Body of pancreas (tissue), 4 donors: Measurements from ENCODE around the gene ARF6. TPM values are rescaled to one million over a fixed set of nuclear protein-coding genes. Genes with fewer than 3 reads are reported as not detected.

Source experiments
- ATAC-seq: fragments of 150-250 bp; one replicate; pipeline ENCODE4 v1.9.1; 2016
- DNase-seq, 4 donors: peaks; one replicate each; pipeline ENCODE4 v3.0.0-alpha.2; 2019
- H3K27ac ChIP-seq, 4 donors: fragments of 200-600 bp; sonication (generic); 1 replicate in 3 of 4; 2 replicates in 1 of 4; pipeline versions ENCODE4 v1.5.1 to v1.6.1; 2016 to 2019; ENCODE audit warnings: mild to moderate bottlenecking in 1 of 4, mixed read lengths in 1 of 4, moderate library complexity in 1 of 4
- H3K27me3 ChIP-seq, 2 donors: fragments of 200-600 bp; sonication (generic); one replicate each; pipeline ENCODE4 v1.6.0; 2016; ENCODE audit warnings: mild to moderate bottlenecking in 1 of 2
- H3K36me3 ChIP-seq, 2 donors: fragments of 200-600 bp; sonication (generic); replicated peaks in 1 of 2; 2 replicates each; pipeline ENCODE4 v1.5.1; 2016; ENCODE audit warnings: low read depth in 2 of 2; ENCODE audit not compliant: insufficient read depth in 1 of 2
- H3K4me1 ChIP-seq: fragments of 200-600 bp; sonication (generic); one replicate; pipeline ENCODE4 v1.6.0; 2016
- H3K4me3 ChIP-seq, 2 donors: fragments of 200-600 bp; sonication (generic); 1 replicate in 1 of 2; 2 replicates in 1 of 2; pipeline ENCODE4 v1.5.1; 2016 to 2019
- H3K9me3 ChIP-seq, 3 donors: fragments of 200-600 bp; sonication (generic); 1 replicate in 2 of 3; 2 replicates in 1 of 3; pipeline ENCODE4 v1.5.1; 2016
- CTCF ChIP-seq, 7 experiments: fragments of 450-650 bp in 4 of 7; fragments of 200-600 bp in 3 of 7; sonication (generic) in 3 of 7; IDR thresholded peaks; one replicate each; pipeline ENCODE4 v1.5.1; 2016 to 2019; ENCODE audit warnings: antibody characterized with exemption in 7 of 7
- POLR2A ChIP-seq, 3 donors: fragments of 450-650 bp; IDR thresholded peaks; one replicate each; pipeline ENCODE4 v1.6.1; 2016; ENCODE audit warnings: antibody characterized with exemption in 3 of 3, mild to moderate bottlenecking in 2 of 3
- WGBS, 2 donors: methylation state at CpG; one replicate each; pipeline ENCODE4 v1.1.5; 2017; 5-methylcytosine and 5-hydroxymethylcytosine counted together
- intact Hi-C: fragments of 100-400 bp; cut with DNase I; formaldehyde crosslinking; loops from one replicate; pipeline ENCODE4 v1.15.1; 2023
- total RNA-seq, 2 donors: library from RNA; depleted of rRNA; stranded (reverse); fragments of >200 nt; gene quantifications; one replicate each; pipeline ENCODE4 v1.1.0, GENCODE V29; 2016

ARF6 gene
- total RNA-seq, 2 donors from 2014 or later = 18.5 to 27.8 TPM

GRCh38 chr14:49909016-49909415 is 16.1 kb downstream of the ARF6 start:
- WGBS, 2 donors = 74 to 82% methylated on average over 4 of the region's 4 CpGs

GRCh38 chr14:49915085-49915484 is 22.2 kb downstream of the ARF6 start:
- intact Hi-C loops = no loop called here
- DNase-seq (no peak), ATAC-seq (no peak)
- Histone ChIP-seq H3K27ac (no peak overlapping the region), H3K4me1 (no peaks in the 10 kb centered on the region), H3K36me3 (no peaks in the 10 kb centered on the region), H3K27me3 (no peaks in the 10 kb centered on the region), H3K9me3 (no peaks in the 10 kb centered on the region), H3K4me3 (no peak overlapping the region)
- no peak for TF ChIP-seq CTCF (IDR thresholded peaks at IDR 0.05)
- no peak for TF ChIP-seq POLR2A (IDR thresholded peaks at IDR 0.05)

More at GRCh38 chr14:49909016-49909415, 16.1 kb downstream of the ARF6 start:
- no peaks in the 10 kb centered on the region for H3K36me3 ChIP-seq
- no peak for ATAC-seq
- no peak for DNase-seq
- intact Hi-C loops = no loop called here
- H3K4me1 ChIP-seq = no peaks in the 10 kb centered on the region
- no peak overlapping the region for H3K27ac ChIP-seq
- no peaks in the 10 kb centered on the region for H3K9me3 ChIP-seq
- no peaks in the 10 kb centered on the region for H3K27me3 ChIP-seq
- H3K4me3 ChIP-seq = no peak overlapping the region
- TF ChIP-seq CTCF (IDR thresholded peaks at IDR 0.05) = no peak
- TF ChIP-seq POLR2A (IDR thresholded peaks at IDR 0.05) = no peak

GRCh38 chr14:49918706-49919105 is 25.8 kb downstream of the ARF6 start:
- Histone ChIP-seq H3K27ac (no peak overlapping the region), H3K4me1 (no peaks in the 10 kb centered on the region), H3K36me3 (no peaks in the 10 kb centered on the region), H3K9me3 (no peaks in the 10 kb centered on the region), H3K27me3 (no peaks in the 10 kb centered on the region), H3K4me3 (no peak overlapping the region)
- TF ChIP-seq POLR2A (IDR thresholded peaks at IDR 0.05) (no peak), CTCF (IDR thresholded peaks at IDR 0.05) (no peak)
- DNase-seq = no peak
- no peak for ATAC-seq
- intact Hi-C loops = no loop called here
- 93 to 94% methylated on average over 2 of the region's 2 CpGs for WGBS, 2 donors

GRCh38 chr14:49919825-49920659 is 27.2 kb downstream of the ARF6 start:
- Histone ChIP-seq H3K4me3 (no peak overlapping the region), H3K9me3 (no peaks in the 10 kb centered on the region), H3K27ac (peak overlapping the region in 1 of 4 donors; percentile 17), H3K27me3 (no peaks in the 10 kb centered on the region), H3K36me3 (no peaks in the 10 kb centered on the region), H3K4me1 (no peaks in the 10 kb centered on the region)
- peak; percentile 53 for ATAC-seq
- WGBS, 2 donors = 41 to 60% methylated on average over 3 of the region's 3 CpGs
- DNase-seq = no peak
- no peak for TF ChIP-seq CTCF (IDR thresholded peaks at IDR 0.05)
- intact Hi-C loops = no loop called here

GRCh38 chr14:49920935-49921334 is 28.1 kb downstream of the ARF6 start:
- no peak overlapping the region for H3K27ac ChIP-seq
- H3K36me3 ChIP-seq = no peaks in the 10 kb centered on the region
- no peaks in the 10 kb centered on the region for H3K4me1 ChIP-seq
- no peak for ATAC-seq
- H3K9me3 ChIP-seq = no peaks in the 10 kb centered on the region
- DNase-seq = no peak
- no peak overlapping the region for H3K4me3 ChIP-seq
- intact Hi-C loops = no loop called here
- WGBS, 2 donors = 73 to 78% methylated on average over 2 of the region's 2 CpGs
- TF ChIP-seq CTCF (IDR thresholded peaks at IDR 0.05) (no peak), POLR2A (IDR thresholded peaks at IDR 0.05) (no peak)
- no peaks in the 10 kb centered on the region for H3K27me3 ChIP-seq
